Stimulated activated CD4-positive, alpha-beta T cell treated with anti-CD3 and anti-CD28 coated beads, TNF-alpha, amount 100 ng/mL, for 48 hours (primary cell): ENCODE data around the gene G3BP1.
"Not testable (repeated sequence)": the region's sequence is repeated elsewhere in the genome, so short reads cannot be mapped to it uniquely, and the experiment has no call there.

Source experiments
- DNase-seq, 3 donors: peaks; one replicate each; pipeline ENCODE4 v3.0.0-alpha.2; 2020; ENCODE audit warnings: low read depth in 3 of 3

G3BP1 gene

DNA sequence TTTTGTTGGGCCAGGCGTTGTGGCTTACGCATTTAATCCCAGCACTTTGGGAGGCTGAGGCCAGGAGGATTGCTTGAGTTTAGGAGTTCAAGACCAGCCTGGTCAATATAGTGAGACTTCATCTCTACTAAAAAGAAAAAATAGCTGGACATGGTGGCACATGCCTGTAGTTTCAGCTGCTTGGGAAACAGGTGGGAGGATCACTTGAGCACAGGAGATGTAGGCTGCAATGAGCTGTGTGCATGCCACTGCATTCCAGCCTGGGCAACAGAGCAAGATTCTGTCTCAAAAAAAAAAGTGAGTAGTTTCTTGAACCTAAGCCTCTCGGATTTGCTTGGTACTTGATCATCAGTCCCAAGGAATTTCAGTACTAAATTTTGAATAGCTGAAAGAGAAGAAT is 26.9 kb downstream of the G3BP1 start:
- no peak for DNase-seq

DNA sequence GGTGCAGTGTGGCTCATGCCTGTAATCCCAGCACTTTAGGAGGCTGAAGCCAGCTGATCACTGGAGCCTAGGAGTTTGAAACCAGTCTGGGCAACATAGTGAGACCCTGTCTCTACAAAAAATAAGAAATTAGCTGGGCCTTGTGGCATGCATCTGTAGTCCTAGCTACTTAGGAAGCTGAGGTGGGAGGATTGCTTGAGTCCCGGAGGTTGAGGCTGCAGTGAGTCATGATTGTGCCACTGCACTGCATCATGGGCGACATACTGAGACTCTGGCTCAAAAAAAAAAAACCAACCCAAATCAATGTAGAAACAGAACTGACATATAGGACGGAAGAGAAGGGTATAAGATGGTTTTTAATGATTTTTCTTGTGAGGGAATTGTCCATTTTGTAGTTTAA is 27.7 kb downstream of the G3BP1 start:
- DNase-seq = no peak

DNA sequence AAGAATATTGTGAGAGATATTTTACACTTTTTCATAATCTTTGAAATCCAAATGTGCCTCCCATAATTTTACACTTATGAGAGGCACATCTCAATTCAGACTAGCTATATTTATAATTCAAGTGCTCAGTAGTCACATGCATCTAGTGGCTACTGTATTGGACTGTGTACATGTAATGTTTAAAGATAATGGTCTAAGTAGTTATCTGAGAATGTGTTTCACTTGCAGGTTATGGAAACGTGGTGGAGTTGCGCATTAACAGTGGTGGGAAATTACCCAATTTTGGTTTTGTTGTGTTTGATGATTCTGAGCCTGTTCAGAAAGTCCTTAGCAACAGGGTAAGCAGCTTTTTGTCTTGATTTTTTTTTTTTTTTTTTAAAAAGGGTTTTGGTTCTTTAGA is 28.8 kb downstream of the G3BP1 start:
- no peak for DNase-seq

DNA sequence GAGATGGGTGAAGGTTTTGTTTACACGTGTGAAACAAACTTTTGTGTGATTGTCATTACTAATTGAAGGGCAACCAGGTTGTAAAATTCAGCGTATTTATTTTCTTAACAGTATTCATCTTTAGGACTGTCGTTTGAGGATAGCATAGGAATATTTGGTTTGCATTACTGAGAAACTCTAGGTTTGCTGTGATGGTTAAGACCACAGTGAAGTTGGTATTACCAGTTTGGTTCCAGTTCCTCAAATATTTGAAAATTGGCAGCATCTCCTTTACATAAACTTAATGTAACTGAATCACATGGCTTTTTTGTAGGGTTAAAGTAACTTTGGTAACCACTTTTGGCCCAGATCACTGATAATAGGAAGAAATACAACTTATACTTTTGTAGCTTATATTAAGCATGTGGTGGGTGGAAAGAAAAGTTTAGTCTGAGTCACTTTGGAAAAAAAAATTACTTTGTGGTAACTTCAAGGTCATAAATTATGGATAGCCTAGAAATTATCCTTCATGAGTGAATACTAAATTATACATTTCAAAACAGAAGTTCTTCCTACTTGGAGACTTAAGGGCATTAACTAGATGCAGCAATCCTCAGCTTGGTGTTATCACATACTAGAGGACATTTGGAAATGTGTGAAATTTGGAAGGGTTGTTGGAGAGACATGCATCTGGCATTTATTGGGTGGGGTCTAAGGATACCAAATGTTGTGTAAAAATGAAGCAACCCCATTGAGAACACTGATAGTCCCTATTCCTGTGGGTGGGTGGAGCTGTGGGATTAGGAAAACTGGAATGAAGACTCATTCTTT is 33.9 kb downstream of the G3BP1 start:
- no peak for DNase-seq

DNA sequence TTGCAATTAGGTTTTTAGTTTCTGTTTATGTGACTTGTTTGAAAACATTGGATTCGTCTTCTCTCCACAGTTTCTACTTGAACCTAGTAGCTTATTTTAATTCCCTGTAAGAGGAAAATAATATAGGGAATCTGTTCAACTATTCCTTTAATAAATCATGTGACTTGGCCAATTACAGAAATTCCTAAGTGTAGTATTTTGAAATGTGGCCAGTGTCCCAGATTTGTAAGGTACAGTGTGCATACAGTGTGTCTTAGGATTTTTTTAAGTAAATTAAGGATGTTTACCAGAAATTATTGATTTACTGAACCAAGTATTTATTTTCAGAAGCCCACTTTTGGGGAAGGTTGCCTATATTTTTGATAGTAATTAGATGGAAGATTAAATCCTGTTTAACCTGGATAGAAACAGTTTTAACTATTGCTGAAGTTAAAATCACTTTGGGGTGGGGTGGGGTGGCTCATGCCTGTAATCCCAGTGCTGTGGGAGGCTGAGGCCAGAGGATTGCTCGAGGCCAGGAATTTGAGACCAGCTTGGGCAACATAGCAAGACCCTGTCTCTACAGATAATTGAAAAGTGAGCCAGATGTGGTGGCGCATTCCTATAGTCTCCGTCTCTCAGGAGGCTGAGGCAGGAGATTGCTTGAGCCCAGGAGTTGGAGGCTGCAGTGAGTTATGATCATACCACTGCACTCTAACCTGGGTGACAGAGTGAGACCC is 36.9 kb downstream of the G3BP1 start:
- no peak for DNase-seq

DNA sequence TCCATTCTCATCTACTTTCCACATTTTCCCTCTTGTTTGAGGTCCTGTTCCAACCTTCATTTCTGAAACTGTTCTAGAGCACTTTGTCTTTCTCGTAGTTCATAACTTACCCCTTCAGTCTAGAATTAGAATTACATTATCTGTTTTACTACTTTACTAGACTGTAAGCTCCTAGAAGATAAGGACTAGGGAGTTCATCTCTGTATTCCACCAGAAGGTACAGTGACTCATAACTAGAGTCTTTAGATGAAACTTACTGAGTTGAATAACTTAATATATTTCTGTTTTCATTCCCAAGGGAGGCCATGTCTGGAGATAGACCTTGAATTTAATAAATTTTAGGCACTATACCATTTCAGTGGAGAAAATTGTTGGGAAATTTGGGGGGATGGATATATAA is 38.7 kb downstream of the G3BP1 start:
- no peak for DNase-seq

DNA sequence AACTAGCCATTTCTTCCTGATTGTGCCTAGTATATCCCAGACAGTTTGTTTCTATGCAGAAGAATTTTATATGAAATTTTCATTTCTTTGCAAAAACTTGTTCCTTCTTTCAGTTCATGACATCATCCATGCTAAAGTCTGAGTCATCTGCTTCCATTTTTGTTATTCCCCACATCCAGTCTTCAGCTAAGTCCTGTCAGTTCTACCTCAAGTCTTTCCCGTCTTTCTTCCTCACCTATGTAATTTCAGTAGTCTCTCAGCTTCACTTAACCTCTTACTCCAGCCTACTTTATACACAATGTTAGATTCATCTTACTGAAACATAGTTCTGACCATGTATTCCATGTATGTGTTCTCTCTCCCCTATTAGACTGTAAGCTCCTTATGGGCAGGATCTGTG is 39.1 kb downstream of the G3BP1 start:
- no peak for DNase-seq

DNA sequence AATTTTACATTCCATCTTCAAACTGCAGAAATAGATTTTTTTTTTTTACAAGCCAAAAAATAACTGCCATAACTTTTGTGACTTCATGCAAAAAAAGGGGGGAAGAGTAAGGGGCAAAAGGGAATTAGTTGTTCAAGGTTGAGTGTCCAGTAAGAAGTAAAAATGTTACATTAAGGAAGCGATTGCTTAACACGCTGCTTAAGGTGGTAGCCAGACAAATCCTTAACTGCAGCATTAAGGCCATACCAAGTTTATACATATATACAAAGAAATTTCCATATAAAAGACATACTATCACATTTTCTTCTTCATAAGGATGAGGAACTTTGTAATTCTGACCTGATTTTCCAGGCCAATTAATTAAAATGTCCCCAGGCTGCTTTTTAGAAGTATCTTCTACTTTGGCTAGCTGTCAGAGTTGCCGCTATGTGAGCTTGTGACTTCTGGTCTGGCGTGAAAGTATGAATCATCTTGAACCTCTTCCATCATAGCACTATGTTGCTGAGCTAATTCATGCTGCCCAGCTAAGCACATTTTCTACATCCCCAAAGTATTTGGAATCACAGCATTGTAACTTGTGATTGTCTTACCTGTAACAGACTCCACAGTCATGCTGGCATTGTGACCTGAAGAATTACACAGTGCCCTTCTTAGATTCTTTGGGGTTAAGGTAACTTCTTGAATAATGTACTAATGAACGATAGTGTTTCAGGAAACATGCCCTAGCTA is 40.0 kb downstream of the G3BP1 start:
- DNase-seq = no peak

DNA sequence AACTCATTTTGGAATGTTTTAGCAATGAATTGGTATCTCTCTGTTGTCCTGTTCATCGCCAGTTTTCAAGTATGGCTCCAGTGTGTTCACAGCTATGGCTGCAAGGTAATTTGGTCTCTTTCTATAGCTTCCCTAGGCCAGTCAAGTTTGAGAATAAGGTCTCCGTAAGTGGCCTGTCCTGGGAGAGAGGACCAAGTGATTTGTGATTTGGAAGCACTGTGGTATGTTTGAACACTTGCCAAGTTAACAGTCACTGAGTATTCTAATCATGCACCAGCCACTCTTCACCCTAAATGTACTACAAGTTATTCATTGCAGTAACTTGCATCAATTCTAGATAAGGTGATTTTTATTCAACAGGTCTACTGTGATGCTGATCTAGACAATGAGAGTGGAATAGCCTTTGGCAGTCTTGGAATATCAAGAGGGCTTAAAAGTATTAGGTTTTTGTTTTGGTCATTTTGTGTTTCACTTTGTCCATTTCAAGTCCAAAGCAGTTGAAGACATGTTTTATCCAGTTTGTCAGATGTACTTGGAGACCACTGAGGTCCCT is 41.1 kb downstream of the G3BP1 start:
- no peak for DNase-seq

DNA sequence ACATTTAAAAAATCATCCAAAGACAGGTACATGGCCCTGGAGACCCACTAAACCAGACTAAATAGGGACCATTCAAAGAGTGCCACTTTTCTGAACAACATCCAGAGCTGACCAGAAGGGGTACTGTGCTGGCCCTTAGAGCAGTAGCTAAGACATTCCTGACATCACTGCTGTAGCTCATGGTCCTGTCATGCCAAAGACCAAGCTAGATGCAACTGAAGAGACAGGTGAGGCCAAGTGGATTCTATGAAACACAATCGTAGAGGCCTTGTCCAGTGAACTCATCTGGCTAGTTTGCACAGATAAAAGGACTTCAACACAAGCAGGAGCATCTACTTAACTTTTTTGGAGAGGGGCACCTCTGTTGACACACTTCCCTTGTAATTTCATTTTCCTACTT is 43.3 kb downstream of the G3BP1 start:
- no peak for DNase-seq

DNA sequence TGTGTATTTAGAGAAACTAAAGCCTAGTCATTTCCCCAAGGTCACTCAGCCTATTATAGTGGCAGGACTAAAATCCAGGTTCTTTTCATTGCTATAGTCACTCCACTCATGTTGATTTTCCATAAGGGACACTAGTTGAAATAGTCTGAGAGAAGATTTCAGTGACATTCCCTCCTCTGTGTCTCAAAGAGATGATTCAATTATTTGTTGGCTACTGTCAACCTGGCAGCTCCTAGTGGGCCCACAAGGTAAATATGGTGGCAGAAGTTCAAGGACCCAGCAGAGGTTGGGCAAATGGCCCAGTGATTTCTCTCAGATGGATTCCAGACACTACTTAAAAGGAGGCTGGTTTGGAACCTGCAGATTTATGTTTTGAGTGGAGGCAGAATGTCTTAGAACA is 48.1 kb downstream of the G3BP1 start:
- no peak for DNase-seq

DNA sequence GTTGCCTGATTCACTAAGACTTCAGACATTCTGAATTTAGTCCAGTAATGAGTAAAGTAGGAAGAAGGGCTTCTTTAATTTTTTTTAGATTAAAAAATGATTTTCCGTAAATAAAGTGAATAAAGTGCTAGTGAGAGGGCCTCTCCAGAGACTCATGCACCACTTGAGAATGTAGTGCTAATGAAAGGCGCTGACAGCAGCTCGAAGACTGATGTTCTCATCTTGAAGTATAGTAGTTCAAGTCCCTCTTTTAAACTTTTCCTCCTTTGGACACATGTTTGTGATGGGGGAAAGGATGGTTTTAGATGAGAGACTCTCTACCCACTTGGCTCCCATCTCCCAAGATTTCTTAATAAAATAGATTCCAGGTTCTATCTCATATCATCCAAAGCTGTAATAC is 48.5 kb downstream of the G3BP1 start:
- DNase-seq = no peak

DNA sequence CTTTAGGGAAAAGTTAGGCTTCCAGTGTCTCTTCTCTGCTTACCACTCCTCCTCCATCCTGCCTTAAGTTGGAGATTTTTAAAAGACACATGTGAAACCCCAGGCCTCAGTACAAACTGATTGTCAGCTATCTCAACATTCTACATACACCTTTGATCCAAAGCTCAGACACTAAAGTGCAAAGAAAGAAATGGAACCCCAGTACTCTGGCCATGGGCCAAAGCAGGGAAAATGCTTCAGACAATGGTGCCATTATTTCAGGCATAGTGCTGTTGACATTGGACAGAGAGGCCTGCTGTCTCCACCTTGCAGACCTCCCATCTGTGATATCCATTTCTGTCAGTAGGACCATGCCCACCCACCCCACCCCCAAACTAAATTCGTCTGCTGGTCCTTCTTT is 49.1 kb downstream of the G3BP1 start:
- DNase-seq = no peak

DNA sequence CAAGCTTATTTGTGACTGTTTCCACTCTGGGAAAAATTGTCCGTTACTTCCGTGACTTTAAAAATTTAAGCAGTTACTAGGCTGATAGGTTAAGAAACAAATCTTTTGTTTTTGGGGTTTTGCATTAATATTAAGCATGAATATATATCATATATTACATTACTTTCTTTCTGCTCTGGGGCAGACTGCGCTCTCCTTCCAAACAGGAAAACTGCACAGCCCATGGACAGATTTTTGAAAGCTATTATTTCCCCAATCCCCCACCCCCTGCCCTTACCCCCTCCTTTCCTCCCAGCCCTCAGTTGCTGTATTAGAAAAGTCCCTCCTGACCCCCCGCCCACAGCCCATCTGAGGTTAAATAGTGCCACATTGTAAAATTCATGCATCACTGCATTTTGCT is 50.4 kb downstream of the G3BP1 start:
- no peak for DNase-seq

DNA sequence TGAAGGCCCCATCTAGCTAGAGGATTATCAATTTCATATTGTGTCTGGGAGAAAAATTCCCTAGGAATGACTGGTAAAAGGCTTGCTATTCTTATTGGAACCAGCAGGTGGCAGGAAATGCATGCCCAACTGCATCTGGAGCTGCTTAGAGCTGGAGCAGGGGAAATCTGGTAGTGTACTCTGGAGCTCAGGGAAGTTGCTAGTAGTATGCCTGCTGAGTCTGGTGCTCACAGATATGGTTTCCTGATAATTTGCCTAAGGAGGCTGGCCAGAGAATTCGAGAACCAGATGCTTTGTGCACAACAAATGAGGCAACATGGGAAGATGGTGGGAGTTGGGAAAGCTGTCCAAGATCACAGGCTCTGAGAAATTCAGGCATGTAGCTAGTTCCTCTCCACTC is 53.7 kb downstream of the G3BP1 start:
- DNase-seq = no peak

DNA sequence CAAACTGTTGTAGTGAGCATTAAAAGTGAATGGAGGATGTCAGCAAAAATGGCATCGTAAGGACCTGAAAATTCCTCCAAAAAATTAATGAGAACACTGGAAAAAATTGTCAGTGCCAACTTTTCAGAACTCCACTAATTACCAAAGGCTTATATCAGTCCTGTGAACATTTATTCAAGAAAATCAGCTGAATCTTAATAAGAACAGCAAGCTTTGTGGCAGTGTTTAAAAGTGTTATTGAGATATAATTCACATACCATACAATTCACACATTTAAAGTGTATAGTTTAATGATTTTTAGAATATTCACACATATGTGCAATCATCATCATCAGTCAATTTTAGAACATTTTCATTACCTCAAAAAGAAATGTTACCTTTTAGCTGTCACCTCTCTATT is 57.6 kb downstream of the G3BP1 start:
- no peak for DNase-seq

DNA sequence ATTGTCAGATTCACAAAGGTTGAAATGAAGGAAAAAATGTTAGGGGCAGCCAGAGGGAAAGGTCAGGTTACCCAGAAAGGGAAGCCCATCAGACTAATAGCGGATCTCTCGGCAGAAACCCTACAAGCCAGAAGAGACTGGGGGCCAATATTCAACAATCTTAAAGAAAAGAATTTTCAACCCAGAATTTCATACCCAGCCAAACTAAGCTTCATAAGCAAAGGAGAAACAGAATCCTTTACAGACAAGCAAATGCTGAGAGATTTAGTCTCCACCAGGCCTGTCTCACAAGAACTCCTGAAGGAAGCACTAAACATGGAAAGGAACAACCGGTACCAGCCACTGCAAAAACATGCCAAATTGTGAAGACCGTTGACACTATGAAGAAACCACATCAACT is 61.1 kb downstream of the G3BP1 start:
- not testable (repeated sequence) for DNase-seq

DNA sequence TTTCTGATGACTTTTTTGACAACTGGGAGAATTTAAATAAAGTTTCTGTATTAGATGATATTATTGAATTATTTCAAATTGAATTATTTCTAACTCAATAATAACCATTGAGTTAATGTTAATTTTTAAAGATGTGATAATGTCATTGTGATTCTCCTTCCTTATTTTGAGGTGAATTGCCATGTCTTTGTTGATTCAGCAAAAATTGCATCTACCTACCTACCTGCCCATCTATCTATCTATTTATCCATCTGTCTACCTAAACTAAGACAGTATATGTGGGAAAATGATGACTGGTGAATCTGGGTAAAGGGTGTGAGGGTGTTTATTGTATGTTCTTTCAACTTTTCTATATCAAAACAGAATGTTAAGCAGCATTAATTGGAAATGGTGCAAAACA is 75.0 kb downstream of the G3BP1 start:
- no peak for DNase-seq

DNA sequence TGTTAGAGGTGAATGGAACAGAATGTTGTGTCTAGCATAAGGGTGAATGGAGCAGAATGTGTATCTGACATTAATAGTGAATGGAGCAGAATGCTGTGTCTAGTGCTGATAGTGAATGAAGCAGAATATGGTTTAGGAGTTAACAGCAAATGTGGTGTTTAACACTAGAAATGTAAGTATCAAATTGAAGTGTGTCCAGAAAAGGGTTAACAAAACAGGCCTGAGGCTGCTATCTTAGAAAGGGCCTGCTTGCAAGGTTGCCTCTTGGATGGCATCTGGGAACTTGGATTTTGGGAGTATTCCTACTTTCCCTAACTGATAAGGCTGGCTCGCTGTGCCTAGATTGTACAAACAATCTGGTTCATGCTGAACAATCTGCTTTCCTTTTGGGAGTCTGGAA is 76.1 kb downstream of the G3BP1 start:
- DNase-seq = no peak

DNA sequence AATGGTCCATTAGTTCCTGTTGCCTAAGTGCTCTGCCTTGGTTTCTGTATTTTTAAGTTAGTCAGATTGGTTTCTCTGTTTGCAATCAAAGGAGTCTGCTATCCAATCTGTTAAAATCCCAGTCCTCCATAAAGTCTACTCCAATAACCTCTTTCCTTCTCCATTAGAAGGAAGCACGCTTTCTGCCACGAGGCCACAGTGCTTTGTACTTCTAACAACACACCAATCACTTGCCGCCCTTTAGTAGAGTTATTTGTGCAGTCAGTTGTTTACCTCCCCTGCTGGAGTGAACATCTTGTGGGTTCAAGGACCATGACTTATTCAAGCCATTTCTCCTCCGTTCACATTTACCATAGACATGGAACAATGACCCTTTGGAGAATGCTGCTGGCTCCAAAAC is 83.9 kb downstream of the G3BP1 start:
- DNase-seq = no peak

DNA sequence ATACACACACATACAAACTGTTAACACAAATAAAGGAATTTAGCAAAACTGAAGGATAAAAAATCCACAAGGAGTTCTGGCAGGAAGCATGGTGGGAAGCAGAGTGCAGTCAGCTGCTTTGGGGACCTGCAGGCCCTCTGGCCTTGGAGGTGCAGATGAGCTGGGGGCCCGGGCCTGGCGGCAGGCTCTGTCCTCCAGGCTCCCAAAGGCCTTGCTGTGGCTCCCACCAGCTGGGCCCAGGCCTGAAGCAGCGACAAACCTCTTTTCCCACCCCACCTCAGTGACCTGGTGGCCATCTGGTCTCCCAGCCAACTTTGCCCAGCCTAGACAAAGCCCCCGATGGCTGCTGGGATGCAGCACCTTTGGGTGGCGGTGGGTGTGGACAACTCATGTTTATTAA is 85.1 kb downstream of the G3BP1 start:
- no peak for DNase-seq

DNA sequence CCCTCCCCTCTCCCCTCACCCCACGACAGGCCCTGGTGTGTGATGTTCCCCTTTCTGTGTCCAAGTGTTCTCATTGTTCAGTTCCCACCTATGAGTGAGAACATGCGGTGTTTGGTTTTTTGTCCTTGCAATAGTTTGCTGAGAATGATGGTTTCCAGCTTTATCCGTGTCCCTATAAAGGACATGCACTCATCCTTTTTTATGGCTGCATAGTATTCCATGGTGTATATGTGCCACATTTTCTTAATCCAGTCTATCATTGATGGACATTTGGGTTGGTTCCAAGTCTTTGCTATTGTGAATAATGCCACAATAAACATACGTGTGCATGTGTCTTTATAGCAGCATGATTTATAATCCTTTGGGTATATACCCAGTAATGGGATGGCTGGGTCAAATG is 89.1 kb downstream of the G3BP1 start:
- not testable (repeated sequence) for DNase-seq
